ENCODE measurements around the gene ENO4. TPM values are rescaled to one million over a fixed set of nuclear protein-coding genes. Genes with fewer than 3 reads are reported as not detected.

Gene ENO4
- polyA plus RNA-seq, 1 of the 3 experiments (the other 2 are of a cell fraction) = 0.36 TPM

DNA sequence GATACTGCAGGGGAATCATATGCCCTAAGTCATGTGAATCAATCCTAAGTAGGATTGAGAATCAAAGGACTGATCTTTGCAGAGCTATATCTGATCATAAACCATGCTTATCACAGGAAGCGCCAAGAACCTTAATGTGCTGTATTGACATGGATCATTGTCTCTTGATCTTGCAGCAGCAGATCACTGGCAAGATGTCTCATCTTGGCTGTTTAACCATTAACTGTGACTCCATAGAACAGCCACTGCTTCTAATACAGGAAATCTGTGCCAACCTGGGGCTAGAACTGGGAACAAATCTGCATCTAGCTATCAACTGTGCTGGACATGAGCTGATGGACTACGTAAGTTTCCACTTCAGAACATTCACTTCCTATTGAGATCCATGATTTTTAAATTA, 21.6 kb downstream of the ENO4 start:
- H3K36me3 ChIP-seq (replicated peaks in 1 of 2; ENCODE audit: control insufficient read depth in 1 of 2, insufficient read depth in 2 of 2, low read length in 1 of 2) = no peaks in the 10 kb centered on the region
- TF ChIP-seq, protein P1, sequence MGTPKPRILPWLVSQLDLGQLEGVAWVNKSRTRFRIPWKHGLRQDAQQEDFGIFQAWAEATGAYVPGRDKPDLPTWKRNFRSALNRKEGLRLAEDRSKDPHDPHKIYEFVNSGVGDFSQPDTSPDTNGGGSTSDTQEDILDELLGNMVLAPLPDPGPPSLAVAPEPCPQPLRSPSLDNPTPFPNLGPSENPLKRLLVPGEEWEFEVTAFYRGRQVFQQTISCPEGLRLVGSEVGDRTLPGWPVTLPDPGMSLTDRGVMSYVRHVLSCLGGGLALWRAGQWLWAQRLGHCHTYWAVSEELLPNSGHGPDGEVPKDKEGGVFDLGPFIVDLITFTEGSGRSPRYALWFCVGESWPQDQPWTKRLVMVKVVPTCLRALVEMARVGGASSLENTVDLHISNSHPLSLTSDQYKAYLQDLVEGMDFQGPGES (IDR thresholded peaks at IDR 0.05; ENCODE audit: low read depth, low read length) = no peak
- TF ChIP-seq SMC3 (IDR thresholded peaks at IDR 0.05; ENCODE audit: low read depth, low read length) = no peak
- TF ChIP-seq MEF2A (IDR thresholded peaks at IDR 0.05; ENCODE audit: borderline replicate concordance, low read depth) = no peak
- TF ChIP-seq, protein P2, sequence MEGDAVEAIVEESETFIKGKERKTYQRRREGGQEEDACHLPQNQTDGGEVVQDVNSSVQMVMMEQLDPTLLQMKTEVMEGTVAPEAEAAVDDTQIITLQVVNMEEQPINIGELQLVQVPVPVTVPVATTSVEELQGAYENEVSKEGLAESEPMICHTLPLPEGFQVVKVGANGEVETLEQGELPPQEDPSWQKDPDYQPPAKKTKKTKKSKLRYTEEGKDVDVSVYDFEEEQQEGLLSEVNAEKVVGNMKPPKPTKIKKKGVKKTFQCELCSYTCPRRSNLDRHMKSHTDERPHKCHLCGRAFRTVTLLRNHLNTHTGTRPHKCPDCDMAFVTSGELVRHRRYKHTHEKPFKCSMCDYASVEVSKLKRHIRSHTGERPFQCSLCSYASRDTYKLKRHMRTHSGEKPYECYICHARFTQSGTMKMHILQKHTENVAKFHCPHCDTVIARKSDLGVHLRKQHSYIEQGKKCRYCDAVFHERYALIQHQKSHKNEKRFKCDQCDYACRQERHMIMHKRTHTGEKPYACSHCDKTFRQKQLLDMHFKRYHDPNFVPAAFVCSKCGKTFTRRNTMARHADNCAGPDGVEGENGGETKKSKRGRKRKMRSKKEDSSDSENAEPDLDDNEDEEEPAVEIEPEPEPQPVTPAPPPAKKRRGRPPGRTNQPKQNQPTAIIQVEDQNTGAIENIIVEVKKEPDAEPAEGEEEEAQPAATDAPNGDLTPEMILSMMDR (IDR thresholded peaks at IDR 0.05) = no peak
- TF ChIP-seq NFIC (IDR thresholded peaks at IDR 0.05; ENCODE audit: borderline replicate concordance) = no peak
- no peak for TF ChIP-seq GABPA (IDR thresholded peaks at IDR 0.05; ENCODE audit: low read depth)
- no peak for TF ChIP-seq TAF1 (IDR thresholded peaks at IDR 0.05; ENCODE audit: borderline replicate concordance, low read depth, low read length)
- TF ChIP-seq RAD21 (IDR thresholded peaks at IDR 0.05; ENCODE audit: low read length) = no peak
- no peak for TF ChIP-seq FOXM1 (IDR thresholded peaks at IDR 0.05; ENCODE audit: low read depth)
- TF ChIP-seq, protein P3, sequence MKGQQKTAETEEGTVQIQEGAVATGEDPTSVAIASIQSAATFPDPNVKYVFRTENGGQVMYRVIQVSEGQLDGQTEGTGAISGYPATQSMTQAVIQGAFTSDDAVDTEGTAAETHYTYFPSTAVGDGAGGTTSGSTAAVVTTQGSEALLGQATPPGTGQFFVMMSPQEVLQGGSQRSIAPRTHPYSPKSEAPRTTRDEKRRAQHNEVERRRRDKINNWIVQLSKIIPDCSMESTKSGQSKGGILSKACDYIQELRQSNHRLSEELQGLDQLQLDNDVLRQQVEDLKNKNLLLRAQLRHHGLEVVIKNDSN (IDR thresholded peaks at IDR 0.05; ENCODE audit: borderline replicate concordance, low read depth) = no peak
- no peak for TF ChIP-seq RCOR1 (IDR thresholded peaks at IDR 0.05; ENCODE audit: low read length)
- no peak for TF ChIP-seq POLR2AphosphoS5 (IDR thresholded peaks at IDR 0.05; ENCODE audit: low read depth, low read length)
- no peaks in the 10 kb centered on the region for H3K27me3 ChIP-seq (ENCODE audit: insufficient read depth)
- H3K9ac ChIP-seq = no peak overlapping the region
- no peak overlapping the region for H3K4me3 ChIP-seq (ENCODE audit: low read depth in 2 of 2, low read length in 1 of 2)
- H3K9me3 ChIP-seq = no peaks in the 10 kb centered on the region
- no peak overlapping the region for H2AFZ ChIP-seq (ENCODE audit: low read depth)
- no peaks in the 10 kb centered on the region for H3F3A ChIP-seq (replicated peaks; ENCODE audit: insufficient read depth)
- no peak overlapping the region for H3K4me2 ChIP-seq
- H3K4me1 ChIP-seq (ENCODE audit: control insufficient read depth in 1 of 2, insufficient read depth in 2 of 2, low read depth in 1 of 2, low read length in 1 of 2) = no peaks in the 10 kb centered on the region; a peak in 1 of 4 replicates
- no peaks in the 10 kb centered on the region for H3K79me2 ChIP-seq (ENCODE audit: insufficient read depth)
- POLR2A ChIA-PET = no interaction called here
- no peak overlapping the region for H3K27ac ChIP-seq (ENCODE audit: low read depth in 2 of 2, low read length in 1 of 2)
- CTCF ChIA-PET = interaction anchor here (1.1 to 1.5 kb wide), 2 partner anchors 19 to 74 kb away, joined by 3 to 4 read pairs; no protein-coding TSS in a partner anchor
- no peaks in the 10 kb centered on the region for H3K9me2 ChIP-seq
- 81% methylated on average over 2 of the region's 2 CpGs for WGBS (ENCODE audit: low lambda C conversion rate)
- no peak for DNase-seq
- no peaks in the 10 kb centered on the region for H4K20me1 ChIP-seq (ENCODE audit: insufficient read depth)

DNA sequence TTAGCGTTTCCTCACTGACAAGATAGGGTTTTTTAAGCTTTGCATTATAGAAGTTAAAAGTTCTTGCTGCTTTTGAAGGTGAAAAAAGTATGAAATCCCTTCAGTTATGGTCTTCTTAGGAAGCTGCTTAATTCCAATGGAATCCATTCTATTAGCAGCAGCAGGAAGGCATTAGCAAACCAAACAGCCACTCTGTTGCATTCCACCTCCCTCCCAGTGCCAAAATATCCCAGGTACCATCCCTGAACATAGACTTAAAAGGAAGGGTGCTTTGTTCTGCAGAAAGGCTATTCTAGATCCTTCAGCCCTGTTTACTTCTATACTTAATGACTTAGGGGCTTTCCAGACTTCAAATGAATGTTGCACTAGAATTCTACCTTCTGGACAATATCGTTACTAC, 23.8 kb downstream of the ENO4 start:
- Histone ChIP-seq H3K9me2 (no peaks in the 10 kb centered on the region), H4K20me1 (ENCODE audit: insufficient read depth) (no peaks in the 10 kb centered on the region), H3K79me2 (ENCODE audit: insufficient read depth) (no peaks in the 10 kb centered on the region), H3F3A (replicated peaks; ENCODE audit: insufficient read depth) (no peaks in the 10 kb centered on the region), H3K4me2 (no peak overlapping the region), H3K4me1 (ENCODE audit: control insufficient read depth in 1 of 2, insufficient read depth in 2 of 2, low read depth in 1 of 2, low read length in 1 of 2) (peaks cover 0 to 6% of the 10 kb centered on the region in 2 experiments; a peak in 1 of 4 replicates), H2AFZ (ENCODE audit: low read depth) (no peak overlapping the region), H3K4me3 (ENCODE audit: low read depth in 2 of 2, low read length in 1 of 2) (no peak overlapping the region), H3K36me3 (replicated peaks in 1 of 2; ENCODE audit: control insufficient read depth in 1 of 2, insufficient read depth in 2 of 2, low read length in 1 of 2) (no peaks in the 10 kb centered on the region), H3K9me3 (no peaks in the 10 kb centered on the region), H3K27me3 (ENCODE audit: insufficient read depth) (no peaks in the 10 kb centered on the region), H3K27ac (ENCODE audit: low read depth in 2 of 2, low read length in 1 of 2) (no peak overlapping the region), H3K9ac (no peak overlapping the region)
- CTCF ChIA-PET = interaction anchor here (0.9 kb wide), 1 partner anchor 246 kb away, joined by 4 read pairs; no protein-coding TSS in a partner anchor
- DNase-seq = no peak
- TF ChIP-seq, protein P2 (IDR thresholded peaks at IDR 0.05) = no peak
- no peak for TF ChIP-seq TAF1 (IDR thresholded peaks at IDR 0.05; ENCODE audit: borderline replicate concordance, low read depth, low read length)
- TF ChIP-seq, protein P4, sequence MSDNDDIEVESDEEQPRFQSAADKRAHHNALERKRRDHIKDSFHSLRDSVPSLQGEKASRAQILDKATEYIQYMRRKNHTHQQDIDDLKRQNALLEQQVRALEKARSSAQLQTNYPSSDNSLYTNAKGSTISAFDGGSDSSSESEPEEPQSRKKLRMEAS (IDR thresholded peaks at IDR 0.05; ENCODE audit: low read depth) = no peak
- TF ChIP-seq CHD2 (IDR thresholded peaks at IDR 0.05; ENCODE audit: low read length, partially characterized antibody) = no peak
- TF ChIP-seq EZH2phosphoT487 (IDR thresholded peaks at IDR 0.05; ENCODE audit: borderline replicate concordance, low read depth) = no peak
- TF ChIP-seq FOSL2 (IDR thresholded peaks at IDR 0.05; ENCODE audit: borderline replicate concordance, low read depth) = no peak
- TF ChIP-seq, protein P5, sequence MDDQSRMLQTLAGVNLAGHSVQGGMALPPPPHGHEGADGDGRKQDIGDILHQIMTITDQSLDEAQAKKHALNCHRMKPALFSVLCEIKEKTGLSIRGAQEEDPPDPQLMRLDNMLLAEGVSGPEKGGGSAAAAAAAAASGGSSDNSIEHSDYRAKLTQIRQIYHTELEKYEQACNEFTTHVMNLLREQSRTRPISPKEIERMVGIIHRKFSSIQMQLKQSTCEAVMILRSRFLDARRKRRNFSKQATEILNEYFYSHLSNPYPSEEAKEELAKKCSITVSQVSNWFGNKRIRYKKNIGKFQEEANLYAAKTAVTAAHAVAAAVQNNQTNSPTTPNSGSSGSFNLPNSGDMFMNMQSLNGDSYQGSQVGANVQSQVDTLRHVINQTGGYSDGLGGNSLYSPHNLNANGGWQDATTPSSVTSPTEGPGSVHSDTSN (IDR thresholded peaks at IDR 0.05) = no peak
- no peak for TF ChIP-seq JUND (IDR thresholded peaks at IDR 0.05)
- no peak for TF ChIP-seq SMC3 (IDR thresholded peaks at IDR 0.05; ENCODE audit: low read depth, low read length)
- no peak for TF ChIP-seq YY1 (IDR thresholded peaks at IDR 0.05; ENCODE audit: low read depth)
- no peak for TF ChIP-seq FOXM1 (IDR thresholded peaks at IDR 0.05; ENCODE audit: low read depth)
- no peak for TF ChIP-seq RFX5 (IDR thresholded peaks at IDR 0.05; ENCODE audit: low read length)
- TF ChIP-seq GATA2 (CRISPR knock-in tag; IDR thresholded peaks at IDR 0.05) = no peak
- 74% methylated on average over 2 of the region's 2 CpGs for WGBS (ENCODE audit: low lambda C conversion rate)
- POLR2A ChIA-PET = no interaction called here
